ENCODE data around the gene TOMM20L. TPM values are rescaled to one million over a fixed set of nuclear protein-coding genes. Genes with fewer than 3 reads are reported as not detected.
"Not testable (repeated sequence)": the region's sequence is repeated elsewhere in the genome, so short reads cannot be mapped to it uniquely, and the experiment has no call there.

TOMM20L gene
- polyA plus RNA-seq (ENCODE audit: insufficient read length), result 2.5 TPM
- long read RNA-seq, donor 1, result 0 reads
- long read RNA-seq, donor 2, partial matches to known transcripts, result 14 of 102 reads
- long read RNA-seq, donor 2, other reads (novel, unspliced or antisense), result 88 of 102 reads
- long read RNA-seq, donor 3, result 0 reads
- long read RNA-seq, donor 4, result 0 reads
- long read RNA-seq, donor 5, result 0 reads
- long read RNA-seq, donor 6, result 0 reads
- long read RNA-seq, donor 7, result 0 reads
- long read RNA-seq, donor 8, result 0 reads

DNA sequence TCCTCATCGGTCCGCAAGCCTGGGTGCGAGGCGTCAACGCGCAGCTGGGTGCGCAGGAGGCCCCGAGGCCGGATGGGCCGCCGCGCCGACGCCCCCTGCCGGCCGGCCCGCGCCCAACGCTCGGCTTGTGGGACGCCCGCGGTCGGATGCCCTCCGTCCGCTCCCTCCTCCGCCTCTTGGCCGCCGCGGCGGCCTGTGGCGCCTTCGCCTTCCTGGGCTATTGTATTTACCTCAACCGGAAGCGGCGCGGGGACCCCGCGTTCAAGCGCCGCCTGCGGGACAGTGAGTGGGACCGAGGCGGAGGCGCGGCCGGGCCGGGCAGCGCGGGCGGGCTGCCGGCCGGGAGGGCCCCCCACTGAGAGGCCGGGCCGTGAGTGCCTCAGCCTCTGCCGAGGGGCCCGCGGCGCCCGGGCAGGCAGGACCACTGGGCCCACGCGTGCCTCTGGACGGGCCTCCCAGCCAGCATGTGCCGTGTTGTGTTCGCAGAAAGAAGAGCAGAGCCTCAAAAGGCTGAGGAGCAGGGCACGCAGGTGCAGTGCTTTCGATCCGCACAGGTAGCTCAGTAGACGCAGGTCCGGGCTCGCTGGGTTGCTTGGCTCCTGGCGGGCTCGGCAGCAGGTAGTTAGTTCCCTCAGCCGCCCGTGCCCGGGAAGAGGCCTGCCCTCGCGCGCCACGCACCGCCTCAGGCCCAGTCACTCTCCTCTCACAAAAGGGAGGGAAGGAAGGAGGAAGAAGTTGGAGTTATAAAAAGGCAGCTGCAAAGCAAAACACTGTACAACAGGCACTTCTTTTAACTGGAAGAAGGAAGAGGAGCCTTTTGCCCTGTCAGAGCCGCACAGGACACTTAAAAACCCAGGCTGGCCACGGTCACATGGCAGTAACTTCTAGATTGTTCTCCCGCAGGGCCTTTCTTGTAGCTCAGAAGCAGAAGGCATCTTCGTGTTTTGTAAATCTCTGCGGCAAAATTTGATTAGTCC, at the start of gene TOMM20L:
Gene TOMM20L, plus strand, starts transcription at position 119 of the 977 bp plus-strand sequence. Its CDS starts 28 bp downstream, at position 147.
- peak; percentile 80 for DNase-seq

DNA sequence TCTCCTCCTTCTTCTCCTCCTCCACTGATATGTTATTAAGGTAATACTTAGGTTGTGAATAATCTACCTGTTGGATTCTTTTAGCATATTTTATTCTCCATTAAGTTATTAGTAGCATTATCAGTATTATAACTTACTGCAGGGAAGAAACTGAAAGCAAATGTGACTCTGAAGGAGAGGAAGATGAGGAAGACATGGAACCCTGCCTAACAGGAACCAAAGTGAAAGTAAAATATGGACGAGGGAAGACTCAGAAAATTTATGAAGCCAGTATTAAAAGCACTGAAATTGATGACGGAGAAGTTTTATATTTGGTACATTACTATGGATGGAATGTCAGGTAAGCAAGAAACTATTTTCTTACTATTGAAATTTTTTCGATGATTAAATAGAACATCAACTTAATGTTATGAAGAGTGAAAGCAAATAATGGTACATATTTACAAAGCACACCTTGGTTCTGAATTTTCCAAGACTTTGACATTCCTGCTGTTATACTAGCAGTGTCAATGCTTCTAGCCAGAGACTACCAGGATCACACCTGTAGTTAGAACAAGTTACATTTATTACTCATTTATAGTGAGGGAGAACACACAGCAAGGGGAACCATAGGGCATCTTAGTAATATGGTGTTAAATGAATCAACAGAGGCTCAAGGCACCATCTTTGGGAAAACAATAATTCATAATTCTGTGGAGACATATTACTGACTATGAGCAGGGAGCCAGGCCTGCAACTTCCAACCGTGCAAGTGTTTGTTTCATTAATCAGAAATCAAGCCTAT, 42.0 kb upstream of the TOMM20L start:
- DNase-seq, result no peak

DNA sequence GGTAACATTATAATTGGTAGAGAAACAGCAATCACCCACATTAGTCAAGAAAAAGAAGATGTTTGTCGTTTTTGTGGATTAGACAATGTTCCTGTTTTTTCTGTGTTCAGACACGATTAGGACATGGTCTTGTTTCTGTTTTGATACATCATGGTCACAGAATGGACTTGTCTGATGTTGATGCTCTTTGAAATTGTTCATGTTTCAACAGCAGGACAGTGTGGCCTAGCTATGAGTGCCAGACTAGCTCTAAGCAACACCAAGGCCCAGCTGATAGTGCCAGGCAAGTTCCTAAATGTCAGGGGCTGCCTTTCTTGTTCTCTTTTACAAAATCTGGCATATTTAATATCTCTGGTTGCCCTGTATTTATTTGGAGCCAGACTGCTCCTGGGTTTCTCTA, 40.9 kb upstream of the TOMM20L start:
- no peak for DNase-seq

DNA sequence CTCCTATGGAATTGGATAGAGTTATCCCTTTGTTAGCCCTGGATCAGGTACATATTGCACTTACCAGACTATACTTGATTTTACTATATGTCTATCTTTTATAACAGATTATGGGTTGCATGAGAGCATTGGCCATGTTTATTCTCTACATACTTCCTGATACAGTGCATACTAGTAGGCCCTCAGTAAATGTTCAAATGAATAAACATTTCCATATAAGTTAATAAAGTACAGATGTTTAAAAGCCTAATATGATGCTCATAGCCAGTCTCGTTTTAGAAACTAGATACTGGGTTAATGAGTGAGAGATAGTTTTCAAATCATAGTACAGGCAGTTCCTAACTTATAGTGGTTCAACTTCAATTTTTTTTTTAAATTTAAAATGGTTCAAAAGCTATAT, 39.5 kb upstream of the TOMM20L start:
- DNase-seq, result no peak

DNA sequence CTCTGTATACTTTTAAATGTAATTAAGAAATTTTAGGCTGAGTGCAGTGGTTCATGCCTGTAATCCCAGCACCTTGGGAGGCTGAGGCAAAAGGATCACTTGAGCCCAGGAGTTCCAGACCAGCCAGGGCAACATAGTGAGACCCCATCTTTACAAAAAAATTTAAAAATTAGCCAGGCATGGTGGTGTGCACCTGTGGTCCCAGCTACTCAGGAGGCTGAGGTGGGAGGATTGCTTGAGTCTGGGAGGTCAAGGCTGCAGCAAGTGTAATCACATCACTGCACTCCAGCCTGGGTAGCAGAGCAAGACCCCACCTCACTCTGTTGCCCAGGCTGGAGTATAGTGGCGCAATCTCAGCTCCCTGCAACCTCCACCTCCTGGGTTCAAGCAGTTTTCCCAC, 33.5 kb upstream of the TOMM20L start:
- not testable (repeated sequence) for DNase-seq

DNA sequence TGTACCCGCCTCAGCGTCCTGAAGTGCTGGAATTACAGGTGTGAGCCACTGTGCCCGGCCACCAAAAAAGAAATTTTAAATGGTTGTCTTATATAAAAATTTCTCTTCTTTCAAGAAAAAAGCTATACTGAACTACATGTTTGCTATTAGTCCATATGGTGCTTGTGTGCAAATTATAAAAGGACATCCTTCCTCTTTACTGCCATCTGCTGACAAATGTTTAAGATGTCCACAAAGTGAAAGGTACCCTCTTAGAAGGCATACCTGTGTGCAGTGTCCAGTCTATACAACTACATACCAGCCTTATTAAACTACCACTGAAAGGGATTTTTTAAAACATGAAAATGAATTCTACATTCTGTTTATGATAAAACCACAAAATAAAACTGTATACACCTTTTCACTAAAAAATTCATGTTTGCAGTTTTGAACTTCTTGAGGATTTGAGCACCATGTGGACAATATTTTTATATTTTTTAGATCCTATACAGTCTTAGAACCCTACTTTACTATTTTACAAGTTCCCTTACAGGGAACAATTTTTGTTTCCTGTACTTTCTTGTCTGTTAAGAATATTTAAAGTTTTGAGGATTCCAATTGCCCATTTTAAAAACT, 32.8 kb upstream of the TOMM20L start:
- peak; percentile 24 for DNase-seq

DNA sequence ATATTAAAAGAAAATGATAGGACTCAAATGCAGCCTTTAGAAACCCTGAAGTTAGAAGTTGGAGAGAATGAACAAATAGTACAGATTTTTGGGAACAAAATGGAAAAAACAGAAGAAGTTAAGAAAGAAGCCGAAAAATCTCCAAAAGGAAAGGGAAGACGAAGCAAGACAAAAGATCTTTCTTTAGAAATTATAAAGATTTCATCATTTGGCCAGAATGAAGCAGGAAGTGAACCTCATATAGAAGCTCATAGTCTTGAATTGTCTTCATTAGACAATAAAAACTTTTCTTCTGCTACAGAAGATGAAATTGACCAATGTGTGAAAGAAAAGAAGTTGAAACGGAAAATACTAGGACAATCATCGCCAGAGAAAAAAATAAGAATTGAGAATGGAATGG, 31.4 kb upstream of the TOMM20L start:
- DNase-seq, result no peak

DNA sequence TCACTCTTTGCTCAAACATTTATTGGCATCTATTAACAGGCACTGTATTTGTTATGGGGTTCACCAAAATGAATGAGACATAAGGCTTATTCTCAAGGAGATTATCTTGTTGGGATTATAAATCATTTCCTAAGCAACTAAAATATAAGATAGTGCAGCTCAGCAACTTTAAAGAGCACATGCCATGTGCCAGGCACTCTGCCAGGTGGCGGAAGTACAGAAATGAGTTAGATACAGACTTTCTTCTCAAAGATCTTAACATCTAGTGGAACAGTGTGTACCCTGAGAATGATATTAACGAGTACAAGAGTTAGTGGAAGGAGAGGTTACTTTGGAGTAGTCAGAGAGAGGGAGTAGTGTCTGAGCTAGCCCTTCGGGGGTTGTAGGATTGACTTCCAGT, 28.4 kb upstream of the TOMM20L start:
- DNase-seq, result no peak

DNA sequence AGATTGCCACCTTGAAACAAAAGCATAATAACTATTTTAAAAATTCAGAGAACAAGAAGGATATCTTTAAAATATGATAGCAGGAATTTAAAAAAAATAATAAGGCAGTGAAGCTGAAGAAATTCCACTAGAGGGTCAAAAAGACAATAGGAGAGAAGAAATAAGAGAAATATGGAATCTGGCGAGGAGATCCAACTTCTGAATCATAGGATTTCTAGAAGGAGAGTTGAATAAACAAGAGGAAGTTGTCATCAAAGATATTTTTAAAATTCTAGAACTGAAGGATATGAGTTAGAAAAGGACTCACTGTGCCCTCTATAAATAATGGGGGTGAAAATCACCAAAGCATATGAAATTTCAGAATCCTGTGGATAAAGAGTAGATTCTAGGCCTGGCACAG, 26.8 kb upstream of the TOMM20L start:
- no peak for DNase-seq

DNA sequence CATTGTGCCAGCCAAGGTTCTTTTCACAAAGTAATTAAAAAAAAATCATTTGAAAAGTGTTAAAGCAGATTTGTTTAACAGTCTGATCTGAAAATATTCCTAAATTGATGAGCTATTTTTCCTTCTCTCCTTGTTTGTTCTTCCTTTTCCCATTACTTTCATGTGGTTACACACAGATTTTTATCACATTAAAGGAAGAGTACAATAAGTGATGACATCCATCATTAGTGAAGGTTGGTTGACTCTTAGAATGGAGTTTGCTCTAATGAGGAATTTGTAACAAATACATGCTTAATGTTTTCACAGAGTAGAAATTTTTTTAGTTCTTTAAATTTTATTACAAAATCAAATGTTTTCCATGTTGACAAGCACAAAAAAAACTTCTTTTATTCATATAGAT, 18.9 kb upstream of the TOMM20L start:
- DNase-seq, result no peak

DNA sequence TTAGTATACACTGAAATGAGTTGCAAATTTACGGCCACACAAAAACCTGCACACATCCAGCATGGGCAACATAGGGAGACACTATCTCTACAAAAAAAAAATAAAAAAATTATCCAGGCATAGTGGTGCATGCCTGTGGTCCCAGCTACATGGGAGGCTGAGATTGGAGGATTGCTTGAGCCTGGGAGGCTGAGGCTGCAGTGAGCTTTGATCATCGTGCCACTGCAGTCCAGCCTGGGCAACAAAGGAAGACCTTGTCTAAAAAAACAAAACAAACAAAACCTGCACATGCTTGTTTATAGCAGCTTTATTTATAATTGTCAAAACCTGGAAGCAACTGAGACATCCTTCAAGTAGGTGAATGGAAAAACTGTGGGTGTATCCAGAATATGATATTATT, 4.9 kb upstream of the TOMM20L start:
- no peak for DNase-seq

DNA sequence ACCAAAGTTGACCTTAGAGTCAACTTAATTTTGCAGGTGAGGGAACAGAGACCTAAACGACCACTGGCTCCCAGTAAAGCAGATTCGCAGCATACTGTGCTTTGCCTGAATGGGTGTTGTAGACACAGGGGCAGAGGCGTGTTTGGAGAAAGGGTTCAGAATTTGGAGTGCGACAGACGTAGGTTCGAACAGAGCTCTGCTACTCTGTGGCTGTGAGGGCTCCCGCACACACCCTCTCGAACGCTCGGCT, 243 bp upstream of the TOMM20L start:
- no peak for DNase-seq

DNA sequence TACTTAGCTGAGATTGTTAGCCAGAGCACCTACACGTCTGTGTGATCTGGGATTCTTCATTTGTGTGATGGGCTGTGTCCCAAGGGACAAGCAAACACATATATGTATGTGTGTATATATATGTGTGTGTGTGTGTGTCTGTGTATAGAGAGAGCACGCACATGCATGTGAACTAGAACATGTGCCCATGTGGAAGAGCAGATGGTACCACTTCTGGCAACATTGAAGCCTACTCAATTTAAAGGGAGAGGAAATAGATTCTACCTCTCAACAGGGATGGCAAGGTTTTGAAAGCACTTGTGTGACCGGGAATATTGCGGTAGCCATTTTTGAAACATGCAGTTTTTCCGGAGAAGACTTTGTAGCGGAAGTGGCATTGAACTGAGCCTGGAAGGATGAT, 1.4 kb downstream of the TOMM20L start:
- no peak for DNase-seq

DNA sequence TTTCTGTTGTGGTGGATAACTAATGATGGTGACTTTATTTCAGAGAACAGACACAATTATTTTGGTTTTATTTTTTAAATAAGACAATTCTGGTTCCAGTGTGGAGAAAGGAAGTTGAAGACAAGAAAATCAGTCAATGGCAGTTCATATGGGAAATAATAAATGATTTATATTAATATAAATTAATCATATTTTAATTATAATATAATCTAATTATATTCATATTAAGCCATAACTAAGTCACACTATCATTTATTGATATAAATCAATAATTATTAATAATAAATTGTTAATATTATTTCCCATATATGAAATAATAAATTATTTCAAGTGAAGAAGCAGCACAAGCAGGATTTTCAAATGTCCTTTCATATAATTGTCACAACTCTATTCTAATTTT, 2.8 kb downstream of the TOMM20L start:
- no peak for DNase-seq

DNA sequence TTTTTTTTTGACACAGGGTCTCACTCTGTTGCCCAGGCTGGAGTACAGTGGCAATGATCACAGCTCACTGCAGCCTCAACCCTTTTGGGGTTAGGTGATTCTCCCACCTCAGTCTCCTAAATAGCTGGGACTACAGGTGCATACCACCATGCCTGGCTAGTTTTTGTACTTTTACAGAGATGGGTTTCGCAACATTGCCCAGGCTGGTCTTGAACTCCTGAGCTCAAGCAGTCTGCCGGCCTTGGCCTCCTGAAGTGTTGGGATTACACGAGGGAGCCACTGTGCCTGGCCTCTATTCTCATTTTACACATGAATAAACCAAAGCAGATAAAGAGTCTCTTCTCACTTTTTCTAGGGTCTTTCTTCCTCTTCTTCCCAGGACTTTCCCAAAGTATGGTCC, 3.2 kb downstream of the TOMM20L start:
- DNase-seq, result no peak

DNA sequence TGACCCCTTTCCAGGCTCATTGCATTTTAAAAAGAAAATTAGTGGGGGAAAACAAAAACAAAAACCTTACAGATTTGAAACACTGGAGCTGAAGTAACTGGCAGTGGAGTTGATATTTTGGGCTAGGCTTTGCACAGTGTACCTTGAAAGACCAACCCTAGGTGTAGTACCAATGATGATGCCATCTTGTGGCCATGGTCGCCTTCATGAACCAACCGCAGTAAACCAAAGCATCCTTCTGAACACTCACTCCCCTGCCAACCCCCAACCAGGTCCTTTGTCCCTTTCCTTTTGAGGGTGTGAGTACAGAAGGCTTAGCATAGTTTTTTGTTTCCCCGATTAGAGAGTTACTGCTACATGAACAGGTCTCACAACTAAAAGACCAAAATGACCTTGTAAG, 5.9 kb downstream of the TOMM20L start:
- DNase-seq, result no peak

DNA sequence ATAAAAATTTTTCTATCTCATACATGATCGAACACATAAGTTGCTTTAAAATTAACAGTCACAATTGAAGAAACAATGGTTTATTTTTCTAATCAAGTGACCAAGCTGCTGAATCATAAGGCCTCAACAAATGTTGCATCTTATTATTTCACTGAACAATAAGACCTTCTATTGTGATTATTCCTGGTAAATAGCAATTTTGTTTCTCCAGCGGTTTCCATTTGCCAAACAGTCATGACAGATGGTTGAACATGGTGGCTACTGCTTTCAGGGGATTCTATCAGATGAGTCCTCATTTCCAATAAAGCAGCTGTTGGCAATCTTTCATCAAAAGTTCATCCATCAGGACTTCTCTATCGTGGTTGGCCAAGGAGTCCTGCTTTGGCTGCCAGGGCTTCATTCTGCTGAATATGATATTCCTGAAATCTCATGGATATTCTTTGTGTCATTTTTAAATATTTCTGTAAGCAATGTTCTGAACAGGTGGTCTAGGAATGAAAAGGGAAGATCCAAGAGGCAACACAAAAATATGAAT, 13.0 kb downstream of the TOMM20L start:
- DNase-seq, result no peak

DNA sequence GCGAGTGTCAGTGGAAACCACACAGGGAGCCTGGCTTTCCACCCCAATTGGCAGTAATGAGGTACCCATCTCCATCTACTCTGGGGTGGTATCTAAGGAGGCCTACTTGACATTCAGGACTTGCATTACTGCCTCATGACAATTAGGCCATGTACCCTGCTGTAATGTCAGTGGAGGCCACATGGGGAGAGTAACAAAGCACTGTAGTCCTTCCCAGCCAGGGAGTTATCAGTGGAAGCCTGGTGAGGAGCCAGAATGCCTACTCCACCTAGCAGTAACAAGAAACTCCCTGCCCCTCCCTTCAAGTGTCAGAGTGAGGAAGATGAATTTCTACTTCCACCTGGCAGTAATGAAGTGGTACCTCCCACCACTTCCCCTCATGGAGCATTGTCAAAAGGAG, 19.1 kb downstream of the TOMM20L start:
- no peak for DNase-seq

DNA sequence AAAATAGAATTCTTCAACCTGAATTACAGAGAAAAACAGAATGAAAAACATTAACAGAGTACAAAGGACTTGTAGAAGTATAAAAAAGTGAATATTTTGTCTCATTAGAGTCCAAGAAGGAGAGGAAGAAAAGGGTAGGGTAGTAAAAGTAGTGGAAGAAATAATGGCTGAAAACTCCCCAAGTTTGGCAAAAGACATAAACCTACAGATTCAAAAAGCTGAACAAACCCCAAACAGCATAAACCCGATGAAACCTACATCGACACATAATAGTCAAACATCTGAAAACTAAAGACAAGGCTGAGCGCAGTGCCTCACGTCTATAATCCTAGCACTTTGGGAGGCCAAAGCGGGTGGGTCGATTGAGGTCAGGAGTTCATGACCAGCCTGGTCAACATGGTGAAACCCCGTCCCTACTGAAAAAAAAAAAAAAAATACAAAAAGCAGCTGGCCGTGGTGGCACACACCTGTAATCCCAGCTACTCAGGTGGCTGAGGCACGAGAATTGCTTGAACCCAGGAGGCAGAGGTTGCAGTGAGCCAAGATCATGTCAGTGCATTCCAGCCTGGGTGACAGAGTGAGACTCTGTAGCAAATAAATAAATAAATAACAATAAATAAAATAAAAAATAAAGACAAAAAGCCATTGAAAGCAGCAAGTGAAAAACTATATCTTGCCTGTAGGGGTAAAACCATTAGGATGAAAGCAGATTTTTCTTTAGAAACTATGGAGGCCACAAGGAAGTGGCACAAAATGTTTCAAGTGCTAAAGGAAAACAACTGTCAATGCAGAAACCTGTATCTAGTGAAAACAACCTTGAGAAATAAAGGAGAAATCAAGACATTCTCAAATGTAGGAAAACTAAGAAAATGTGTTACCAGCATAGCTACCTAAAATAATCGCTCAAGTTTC, 20.2 kb downstream of the TOMM20L start:
- DNase-seq, result no peak

DNA sequence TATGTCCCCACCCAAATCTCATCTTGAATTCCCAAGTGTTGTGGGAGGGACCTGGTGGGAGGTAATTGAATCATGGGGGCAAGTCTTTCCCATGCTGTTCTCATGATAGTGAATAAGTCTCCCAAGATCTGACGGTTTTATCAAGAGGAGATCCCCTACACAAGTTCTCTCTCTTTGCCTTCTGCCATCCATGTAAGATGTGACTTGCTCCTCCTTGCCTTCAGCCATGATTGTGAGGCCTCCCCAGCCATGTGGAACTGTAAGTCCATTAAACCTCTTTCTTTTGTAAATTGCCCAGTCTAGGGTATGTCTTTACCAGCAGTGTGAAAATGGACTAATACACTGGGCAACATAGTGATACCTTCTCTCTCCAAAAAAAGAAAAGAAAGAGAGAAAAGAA, 21.2 kb downstream of the TOMM20L start:
- not testable (repeated sequence) for DNase-seq

DNA sequence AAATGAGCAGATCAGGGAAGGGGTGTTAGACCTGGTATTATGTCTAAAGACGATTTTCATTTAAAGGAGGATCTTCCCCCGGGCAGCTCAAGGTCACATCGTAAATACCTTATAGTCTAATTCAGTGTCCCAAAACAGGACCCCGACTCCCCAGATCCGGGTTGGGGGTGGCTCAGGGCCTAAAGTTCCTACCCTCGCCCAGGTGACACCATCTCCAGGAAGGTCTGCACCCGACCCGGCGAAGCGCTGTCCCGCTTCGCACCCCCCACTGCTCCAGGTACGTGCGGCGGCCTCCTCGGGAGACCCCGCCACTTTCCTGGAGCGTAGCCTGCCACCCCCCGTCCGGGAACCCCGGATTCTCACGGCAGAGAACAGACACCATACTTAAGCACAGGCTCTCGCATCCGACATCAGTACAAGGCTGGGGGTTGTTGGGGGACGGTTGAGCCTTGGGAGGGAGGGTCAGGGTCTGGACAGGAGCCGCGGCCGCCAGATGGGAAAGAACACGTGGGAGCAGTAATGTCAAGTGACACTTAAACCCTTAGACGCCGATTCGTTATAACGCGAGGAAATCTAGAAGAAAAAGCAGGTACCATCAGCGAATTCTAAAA, 31.0 kb downstream of the TOMM20L start:
- peak; percentile 1 for DNase-seq
